Measurements from ENCODE around the gene ADAMTS1. TPM values are rescaled to one million over a fixed set of nuclear protein-coding genes. Genes with fewer than 3 reads are reported as not detected.

Gene ADAMTS1
- total RNA-seq, 2 donors from 2014 or later = 216 to 406 TPM

DNA sequence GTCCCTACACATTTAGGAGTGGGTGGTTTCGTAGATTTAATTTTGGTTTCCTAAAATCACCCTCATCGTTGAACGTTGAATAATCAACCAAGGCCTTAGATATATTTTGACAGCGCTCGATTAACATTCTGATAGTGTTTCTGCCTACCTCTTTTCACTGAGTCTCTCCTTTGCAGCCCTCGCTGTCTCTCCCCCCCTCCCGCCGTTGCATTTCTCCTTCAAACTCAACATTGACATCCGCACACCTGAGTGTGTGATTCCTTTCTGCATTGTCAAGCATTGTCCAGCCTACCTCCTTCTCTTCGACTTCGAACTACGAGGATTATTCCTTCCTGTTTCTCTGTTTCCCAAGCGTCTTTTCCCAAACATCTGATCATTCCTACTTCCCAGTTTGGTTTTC is 1.8 kb upstream of the ADAMTS1 start:
- DNase-seq (ENCODE audit: low spot score) = no peak
- intact Hi-C loops (cut with DNase I) = no loop called here

DNA sequence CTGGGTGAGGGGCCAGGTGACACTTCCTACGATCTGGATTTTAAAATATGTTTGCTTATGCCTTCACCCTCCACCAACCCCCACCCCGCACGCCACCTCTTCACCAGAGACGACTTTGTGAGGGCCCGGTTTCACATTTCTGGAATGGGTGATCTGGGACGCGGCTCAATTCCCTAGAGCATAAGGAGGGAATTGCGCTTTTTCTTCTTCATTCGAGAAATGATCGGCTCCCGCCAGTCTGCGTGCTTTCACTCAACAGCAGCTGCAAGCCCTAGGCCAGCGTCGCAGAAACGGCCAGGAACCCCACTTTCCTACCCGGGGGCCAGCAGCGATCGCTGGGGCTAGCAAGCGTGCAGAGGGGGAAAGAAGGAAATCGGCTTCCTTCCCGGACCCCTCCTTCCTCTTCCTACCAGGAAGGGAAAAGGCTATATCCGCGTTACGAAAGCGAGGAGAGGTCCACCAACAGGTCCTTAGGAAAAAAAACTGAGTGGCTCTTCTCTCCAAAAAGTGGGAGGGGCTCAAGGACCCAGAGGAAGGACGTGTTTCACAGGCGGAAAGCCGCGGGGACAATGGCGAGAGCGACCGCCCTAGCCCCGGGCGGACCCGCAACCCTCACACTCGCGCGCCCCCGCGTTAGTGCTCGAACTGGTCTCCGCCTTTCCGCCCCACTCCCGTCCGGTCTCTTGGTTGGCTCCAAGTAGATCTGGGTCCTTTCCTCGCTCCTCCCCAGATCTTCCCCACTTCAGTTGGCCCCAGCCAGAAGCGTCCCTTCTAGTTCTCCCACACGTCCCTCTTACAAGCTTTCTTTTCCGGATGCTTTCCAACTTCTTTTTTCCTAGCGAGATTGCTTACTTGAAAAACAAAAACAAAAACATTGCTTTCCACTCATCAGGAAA is 1.1 kb upstream of the ADAMTS1 start:
- DNase-seq (ENCODE audit: low spot score) = peak; percentile 95
- intact Hi-C loops (cut with DNase I) = no loop called here

DNA sequence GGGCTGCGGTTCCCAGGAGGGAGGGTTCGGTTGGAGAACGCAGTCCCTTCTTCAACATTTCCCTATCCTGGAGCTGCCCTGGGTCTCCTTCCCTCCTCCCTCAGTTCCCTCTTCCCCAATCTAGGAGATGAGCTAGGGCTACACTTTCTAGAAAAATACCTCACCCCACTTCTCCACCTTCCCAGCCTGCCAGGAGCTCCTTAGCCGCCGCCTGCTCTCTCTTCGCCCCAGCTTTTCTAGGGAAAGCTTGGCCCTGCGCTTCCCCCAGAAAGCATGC is 488 bp upstream of the ADAMTS1 start:
- intact Hi-C loops (cut with DNase I) = no loop called here
- no peak for DNase-seq (ENCODE audit: low spot score)

DNA sequence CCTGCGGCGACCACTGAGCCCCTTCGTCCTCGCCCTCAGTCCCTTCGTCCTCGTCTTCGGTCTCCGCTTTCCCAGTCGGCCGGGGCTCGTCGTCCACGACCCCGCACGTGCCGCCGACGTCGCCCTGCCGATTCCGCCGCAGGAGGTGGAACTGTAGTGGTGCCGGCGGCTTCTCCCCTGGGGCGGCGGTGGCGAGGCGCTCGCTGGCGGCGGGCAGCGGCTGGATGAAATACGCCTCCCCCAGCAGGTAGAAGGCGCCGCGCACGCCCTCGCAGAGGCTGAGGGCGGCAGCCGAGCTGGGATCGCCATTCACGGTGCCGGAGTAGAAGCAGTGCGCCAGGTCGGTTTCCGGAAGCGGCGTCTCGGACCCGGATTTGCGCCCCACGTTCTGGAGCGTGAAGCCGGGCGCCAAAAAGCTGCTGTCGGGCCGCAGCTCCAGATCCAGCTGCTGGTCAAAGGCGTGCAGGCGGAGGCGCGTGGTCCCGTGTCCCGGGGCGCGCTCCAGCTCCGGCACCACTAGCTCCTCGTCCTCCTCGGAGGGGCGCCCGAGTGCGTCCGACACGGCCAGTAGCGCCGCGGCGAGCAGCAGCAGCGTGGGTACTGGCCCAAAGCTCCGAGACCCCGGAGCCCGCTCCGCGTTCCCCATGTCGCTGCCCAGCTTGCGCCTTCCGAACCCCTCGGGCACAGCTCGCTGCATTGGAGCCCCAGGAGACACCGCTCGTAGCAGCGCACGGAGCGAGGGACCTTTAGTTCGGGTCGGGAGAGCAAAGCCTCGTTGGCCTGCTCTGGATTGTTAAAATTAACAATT is 747 bp downstream of the ADAMTS1 start:
- peak; percentile 87 for DNase-seq (ENCODE audit: low spot score)
- intact Hi-C loops (cut with DNase I) = loop anchor here in 1 of 2 donors (5.0 kb wide), 1 partner anchor 62 kb away; no protein-coding TSS in a partner anchor

DNA sequence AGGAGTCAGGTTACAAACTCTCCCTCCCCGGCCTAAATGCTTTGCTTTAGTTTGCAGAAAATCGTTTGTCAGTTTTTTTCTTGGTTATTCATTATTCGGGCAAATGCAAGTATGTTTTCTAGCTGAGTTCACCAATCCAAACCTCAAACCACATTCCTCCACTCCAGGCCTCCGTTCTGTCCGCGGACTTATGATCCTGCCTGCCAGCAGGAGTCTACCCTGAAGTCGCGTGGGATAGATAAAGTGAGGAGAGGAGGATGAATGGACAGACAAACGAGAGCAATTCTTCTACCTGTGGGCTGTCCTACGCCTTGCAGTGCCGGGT is 1.3 kb downstream of the ADAMTS1 start:
- intact Hi-C loops (cut with DNase I) = loop anchor here in 1 of 2 donors (5.0 kb wide), 1 partner anchor 62 kb away; no protein-coding TSS in a partner anchor
- DNase-seq (ENCODE audit: low spot score) = no peak

DNA sequence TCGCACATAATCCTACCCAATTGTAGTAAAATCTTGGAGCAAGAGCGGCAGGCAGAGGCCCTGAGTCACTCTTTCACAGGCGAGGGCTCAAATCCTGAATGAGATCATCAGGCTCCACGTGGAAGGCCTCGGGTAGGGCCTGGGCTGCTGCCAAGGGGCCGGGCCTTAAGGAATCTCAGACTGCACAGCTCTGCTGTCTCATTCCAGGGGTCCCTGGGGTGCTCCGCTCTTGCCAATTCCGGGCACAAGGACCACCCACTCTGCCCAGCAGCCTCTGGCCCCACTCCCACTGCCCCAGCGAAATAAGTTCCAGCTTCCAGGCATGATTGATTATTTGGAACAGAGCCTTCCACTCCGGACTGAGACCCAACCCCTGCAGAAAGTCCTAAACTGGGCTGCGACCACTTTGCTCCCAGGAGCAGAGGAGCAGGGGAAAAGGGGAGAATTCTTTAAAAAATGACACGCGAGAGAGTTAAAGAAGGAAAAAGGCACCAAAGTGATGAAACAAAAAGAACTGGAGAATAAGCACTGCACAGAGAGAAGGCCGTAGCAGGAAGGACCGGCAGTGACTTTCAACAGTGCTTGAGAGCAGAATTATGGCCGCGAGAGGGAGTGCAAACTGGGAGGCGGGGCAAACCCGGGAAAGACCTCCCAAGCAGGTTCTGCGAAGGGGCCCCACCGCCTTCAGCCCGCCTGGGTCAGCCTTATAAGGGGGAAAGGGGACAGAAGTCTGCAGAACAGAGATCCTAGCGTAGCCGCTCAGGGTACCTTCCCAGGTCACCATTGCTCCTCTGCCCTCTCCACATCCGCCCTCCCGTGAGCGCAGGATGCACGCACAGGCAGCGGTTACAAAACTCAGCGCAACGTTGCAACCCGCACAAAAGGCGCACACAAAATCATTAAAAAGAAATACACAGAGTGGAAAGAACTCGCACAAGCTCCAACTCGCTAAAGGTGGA is 2.0 kb downstream of the ADAMTS1 start:
- DNase-seq (ENCODE audit: low spot score) = peak; percentile 97
- intact Hi-C loops (cut with DNase I) = loop anchor here in 1 of 2 donors (5.0 kb wide), 1 partner anchor 61 kb away; no protein-coding TSS in a partner anchor

DNA sequence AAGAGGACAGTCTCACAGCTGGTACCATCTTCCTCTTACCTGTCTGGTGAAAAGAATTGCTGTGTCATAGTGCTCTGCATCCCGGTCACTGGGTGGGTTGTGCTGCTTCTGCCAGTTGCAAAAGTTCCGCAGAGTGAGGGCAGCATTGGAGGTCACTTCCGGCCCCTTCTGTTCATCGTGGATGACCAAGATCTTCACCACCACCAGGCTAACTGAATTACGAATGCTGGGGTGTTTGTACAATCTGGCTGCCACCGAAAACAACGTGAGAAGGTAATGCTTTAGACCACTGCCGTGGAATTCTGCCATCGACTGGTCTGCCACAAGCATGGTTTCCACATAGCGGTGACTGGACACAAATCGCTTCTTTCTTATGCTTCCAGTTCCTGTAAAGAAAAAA is 2.9 kb downstream of the ADAMTS1 start:
- DNase-seq (ENCODE audit: low spot score) = no peak
- intact Hi-C loops (cut with DNase I) = loop anchor here in 1 of 2 donors (5.0 kb wide), 1 partner anchor 60 kb away; no protein-coding TSS in a partner anchor

DNA sequence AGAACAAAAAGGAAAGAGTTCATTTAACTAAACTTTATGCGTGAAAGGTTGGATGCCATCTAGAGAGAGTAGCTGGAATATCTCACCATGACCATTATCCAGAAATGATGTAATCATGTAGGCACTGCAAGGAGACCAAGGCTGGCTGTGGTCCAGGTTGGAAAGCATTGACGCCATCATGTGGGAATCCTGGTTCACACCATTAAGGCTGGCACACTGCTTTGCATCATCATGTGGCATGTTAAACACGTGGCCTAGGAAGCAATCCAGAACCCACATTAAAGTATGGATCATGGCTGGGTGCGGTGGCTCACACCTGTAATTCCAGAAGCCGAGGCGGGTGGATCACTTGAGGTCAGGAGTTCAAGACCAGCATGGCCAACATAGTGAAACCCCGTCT is 4.3 kb downstream of the ADAMTS1 start:
- DNase-seq (ENCODE audit: low spot score) = peak; percentile 84
- intact Hi-C loops (cut with DNase I) = loop anchor here in 1 of 2 donors (5.0 kb wide), 1 partner anchor 59 kb away; no protein-coding TSS in a partner anchor

DNA sequence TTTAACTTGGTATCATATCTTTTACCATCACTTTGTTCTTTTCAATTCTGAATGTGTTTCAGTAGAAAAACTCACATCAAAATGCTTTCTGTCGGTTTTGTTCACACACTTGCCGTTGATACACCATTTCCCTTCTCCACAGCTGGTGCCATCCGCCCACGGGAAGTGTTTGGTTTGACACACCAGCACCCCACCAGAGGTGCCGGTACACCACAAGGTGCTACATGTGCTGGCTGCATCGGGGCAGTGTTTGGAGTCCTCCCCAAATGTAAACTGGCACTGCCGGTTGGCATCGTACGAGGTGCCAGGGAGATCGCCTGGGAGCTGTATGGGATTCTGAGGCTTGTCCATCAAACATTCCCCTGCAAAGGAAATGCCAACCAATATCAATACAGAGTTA is 5.0 kb downstream of the ADAMTS1 start:
- DNase-seq (ENCODE audit: low spot score) = no peak
- intact Hi-C loops (cut with DNase I) = loop anchor here in 1 of 2 donors (5.0 kb wide), 1 partner anchor 58 kb away; no protein-coding TSS in a partner anchor

DNA sequence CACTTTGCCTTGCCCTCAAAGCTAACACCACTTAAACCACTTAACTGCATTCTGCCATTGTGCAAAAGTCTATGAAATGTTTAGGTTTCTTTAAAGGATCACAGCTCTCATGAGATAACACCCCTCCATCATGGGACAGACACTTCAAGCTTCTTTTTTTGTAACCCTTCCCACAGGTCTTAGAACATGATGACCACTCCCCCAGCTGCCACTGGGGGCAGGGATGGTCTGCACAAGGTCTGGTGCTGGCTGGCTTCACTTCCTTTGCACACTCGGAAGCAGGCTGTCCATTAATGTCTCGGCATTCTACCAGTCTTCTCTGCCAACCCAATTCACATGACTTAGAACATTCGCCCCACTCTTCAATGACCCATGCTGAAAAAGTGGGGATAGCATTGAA is 7.7 kb downstream of the ADAMTS1 start:
- no peak for DNase-seq (ENCODE audit: low spot score)
- intact Hi-C loops (cut with DNase I) = loop anchor here in 1 of 2 donors (10.0 kb wide), 1 partner anchor 63 kb away; no protein-coding TSS in a partner anchor

DNA sequence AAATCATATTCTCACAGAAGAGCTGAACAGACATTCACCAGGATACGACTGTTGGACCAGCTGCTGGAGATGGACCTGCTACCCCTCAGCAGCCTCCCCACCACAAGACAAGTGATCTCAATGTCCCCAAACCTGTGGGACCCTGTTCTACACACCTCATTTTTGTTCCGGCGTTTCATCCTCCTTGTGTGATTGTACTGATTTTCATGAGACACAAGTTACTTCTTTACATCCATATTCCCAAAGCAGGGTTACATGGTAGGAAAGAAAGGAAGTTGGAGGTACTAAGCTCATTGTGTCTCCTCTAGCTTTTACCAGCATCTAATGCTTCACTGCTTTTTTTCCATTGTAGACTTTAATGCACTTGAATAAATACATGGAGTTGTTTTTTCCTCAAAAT is 8.7 kb downstream of the ADAMTS1 start:
- DNase-seq (ENCODE audit: low spot score) = no peak
- intact Hi-C loops (cut with DNase I) = loop anchor here in 1 of 2 donors (10.0 kb wide), 1 partner anchor 62 kb away; no protein-coding TSS in a partner anchor

DNA sequence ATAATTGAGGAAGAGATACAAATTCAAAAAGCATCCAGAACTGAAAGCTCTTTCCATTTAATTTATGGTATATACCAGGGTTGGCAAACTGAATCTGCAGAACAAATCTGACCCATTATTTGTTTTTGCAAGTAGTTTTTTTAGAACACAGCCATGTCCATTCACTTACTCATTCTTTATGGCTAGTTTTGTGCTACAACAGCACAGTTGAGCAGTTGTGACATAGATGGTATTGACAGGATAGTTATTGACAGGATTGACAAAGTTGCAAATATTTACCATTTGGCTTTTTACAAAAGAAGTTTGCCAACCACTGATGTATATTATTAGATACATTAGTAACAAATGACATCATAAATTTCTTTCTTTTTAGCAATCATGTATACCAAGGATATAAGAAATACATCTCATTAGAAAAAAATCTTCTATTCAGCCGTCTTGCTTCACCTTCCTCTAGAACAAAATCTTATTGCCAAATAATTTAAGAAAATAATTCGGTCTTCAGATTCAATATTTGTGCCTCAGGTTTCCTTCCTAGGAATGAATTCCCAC is 9.4 kb downstream of the ADAMTS1 start:
- intact Hi-C loops (cut with DNase I) = loop anchor here in 1 of 2 donors (10.0 kb wide), 1 partner anchor 61 kb away; no protein-coding TSS in a partner anchor

DNA sequence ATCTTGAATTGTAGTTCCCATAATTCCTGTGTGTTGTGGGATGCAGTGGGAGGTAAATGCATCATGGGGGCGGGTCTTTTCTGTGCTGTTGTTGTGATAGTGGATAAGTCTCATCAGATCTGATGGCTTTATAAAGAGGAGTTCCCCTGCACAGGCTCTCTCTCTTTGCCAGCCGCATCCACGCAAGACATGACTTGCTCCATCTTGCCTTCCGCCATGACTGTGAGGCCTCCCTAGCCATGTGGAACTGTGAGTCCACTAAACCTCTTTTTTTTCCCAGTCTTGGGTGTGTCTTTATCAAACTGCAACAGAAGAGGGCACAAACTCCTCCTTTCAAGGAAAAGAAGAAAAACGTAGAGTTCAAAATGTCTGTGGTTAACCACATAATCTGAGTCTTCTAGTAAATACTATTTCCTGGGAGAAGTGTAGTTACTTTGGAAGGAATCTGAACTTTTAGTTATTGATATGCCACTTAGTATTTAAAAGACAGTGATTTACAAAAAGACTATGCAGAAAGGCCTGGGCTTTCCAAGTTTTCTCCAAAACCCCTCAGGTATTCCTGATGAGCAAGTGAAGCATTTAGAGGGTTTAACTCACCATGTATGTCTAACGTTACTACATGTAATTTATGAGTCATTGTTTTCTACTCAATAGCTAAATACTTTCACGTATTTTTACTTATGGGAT is 10.0 kb downstream of the ADAMTS1 start:
- no peak for DNase-seq (ENCODE audit: low spot score)
- intact Hi-C loops (cut with DNase I) = loop anchor here in 1 of 2 donors (10.0 kb wide), 1 partner anchor 60 kb away; no protein-coding TSS in a partner anchor

More for the DNA sequence above, 9.4 kb downstream of the ADAMTS1 start:
- DNase-seq (ENCODE audit: low spot score) = no peak

DNA sequence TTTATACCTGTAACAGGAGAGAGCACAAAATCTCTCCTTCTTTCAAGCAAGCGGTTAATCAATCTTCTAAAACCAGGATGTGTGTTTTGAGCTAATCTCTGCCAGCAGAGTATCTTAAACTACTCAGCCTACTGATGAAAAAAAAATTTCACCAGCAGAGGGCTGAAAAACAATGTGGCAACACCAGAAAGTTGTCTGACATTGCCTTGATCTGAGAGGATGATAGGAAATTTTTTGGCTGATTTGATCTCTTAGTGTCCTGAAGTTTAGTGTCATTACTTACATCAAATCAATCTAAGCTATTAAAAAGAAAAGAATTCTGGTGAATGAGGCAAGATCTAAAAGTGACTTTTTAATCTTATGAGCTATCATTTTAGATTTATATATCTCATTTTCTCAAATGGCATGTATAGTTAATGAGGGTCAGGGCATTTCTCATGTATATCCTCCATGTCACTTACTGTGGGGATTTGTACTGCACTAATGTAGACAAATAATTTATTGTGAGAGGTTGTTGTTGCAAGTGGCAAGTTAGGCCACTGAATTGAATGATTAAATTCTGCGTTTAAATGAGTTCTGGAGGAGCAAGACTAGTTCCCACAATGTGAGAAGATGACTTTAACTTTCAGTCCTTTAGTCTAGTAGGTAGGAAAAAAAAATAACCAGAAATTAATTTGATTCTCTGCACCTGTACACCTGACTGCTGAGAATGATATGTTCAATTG is 10.9 kb downstream of the ADAMTS1 start:
- intact Hi-C loops (cut with DNase I) = loop anchor here in 1 of 2 donors (10.0 kb wide), 1 partner anchor 60 kb away; no protein-coding TSS in a partner anchor
- no peak for DNase-seq (ENCODE audit: low spot score)

DNA sequence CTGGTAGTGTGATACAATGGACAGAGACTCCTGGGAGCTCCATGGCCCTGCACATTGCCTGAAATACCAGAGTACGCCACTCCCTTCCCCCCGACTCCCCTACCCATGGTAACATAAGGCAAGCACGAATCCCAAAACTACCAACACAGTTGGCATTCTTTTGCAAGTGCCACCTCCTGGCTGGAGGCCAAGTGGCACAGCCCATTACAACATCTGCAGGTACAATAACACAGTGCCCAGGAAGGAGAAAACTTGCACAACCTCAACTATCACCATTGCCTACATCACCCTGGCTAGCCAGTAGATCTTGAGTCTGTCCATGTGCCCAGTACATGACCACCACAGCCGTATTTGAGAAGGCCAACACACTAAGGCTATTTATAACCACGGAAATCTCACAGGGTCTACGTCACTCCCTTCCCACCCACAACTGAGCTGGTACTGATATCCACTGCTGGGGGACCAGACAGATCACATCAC is 11.7 kb downstream of the ADAMTS1 start:
- DNase-seq (ENCODE audit: low spot score) = no peak
- intact Hi-C loops (cut with DNase I) = loop anchor here in 1 of 2 donors (10.0 kb wide), 1 partner anchor 59 kb away; no protein-coding TSS in a partner anchor

DNA sequence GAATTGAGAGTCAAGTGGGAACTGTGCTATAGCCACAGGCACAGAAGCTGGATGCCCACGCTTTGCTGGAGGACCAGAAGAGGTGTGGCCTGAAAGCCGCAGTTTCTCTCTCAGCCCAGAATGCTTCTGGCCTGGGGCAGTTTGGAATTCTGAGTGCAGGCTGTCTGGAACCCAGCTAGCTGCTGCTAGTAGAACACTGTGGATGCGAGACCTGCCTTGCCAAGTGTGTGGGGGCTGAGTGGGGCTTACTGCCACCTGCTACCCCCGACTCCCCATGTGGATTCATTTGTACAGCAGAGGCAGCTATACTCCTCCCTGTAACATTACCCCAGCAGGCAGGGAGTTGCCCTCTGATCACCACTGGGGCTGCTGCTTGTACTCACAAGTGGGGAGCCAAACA is 12.2 kb downstream of the ADAMTS1 start:
- intact Hi-C loops (cut with DNase I) = loop anchor here in 1 of 2 donors (10.0 kb wide), 1 partner anchor 58 kb away; no protein-coding TSS in a partner anchor
- peak; percentile 76 for DNase-seq (ENCODE audit: low spot score)

DNA sequence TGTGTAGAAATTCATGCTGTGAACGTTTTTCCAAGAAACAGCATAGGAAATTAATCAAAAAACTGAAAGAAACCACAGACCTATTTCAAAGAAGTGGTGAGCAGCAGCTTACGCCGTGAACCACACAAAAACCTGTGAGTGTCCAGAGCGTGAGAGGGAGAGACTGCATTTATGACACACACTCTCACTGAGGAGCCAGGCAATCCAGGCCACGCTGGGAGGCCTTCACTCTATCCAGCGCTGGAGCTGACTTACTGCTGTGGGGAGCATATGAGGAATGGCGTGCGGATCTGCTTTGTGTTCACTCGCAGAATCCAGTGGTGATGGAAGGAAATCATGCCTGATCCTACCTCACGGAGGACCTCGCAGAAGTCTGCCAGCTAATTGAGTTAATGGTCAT is 12.7 kb downstream of the ADAMTS1 start:
- no peak for DNase-seq (ENCODE audit: low spot score)
- intact Hi-C loops (cut with DNase I) = loop anchor here in 1 of 2 donors (10.0 kb wide), 1 partner anchor 58 kb away; no protein-coding TSS in a partner anchor

Measured in posterior vena cava (tissue), 2 donors.